ENCODE data around the gene HAT1. TPM values are rescaled to one million over a fixed set of nuclear protein-coding genes. Genes with fewer than 3 reads are reported as not detected.

HAT1 gene
- polyA plus RNA-seq, 3 donors: 16.9 to 63.3 (median 62.8) TPM

DNA sequence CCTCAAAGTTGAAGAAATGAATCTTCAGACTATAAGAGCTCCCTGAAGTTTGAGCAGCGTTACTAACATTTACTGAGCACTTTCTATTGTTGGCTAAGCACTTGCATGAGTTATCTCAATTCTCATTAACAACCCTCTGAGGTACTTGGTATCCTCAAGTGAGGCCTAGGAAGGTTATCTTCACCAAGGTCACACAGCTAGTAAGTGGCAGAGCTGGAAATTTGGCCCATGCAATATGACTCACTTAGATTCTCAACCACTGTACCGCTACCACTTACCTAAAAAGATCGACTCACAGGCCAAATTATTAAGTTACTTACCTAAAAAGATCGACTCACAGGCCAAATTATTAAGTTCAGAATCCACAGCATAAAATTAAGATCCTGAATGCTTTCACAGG lies 68.8 kb downstream of the HAT1 start:
- Mint-ChIP-seq H3K27ac (no peak overlapping the region), H3K4me1 (no peaks in the 10 kb centered on the region), H3K36me3 (peaks cover 0 to 4% of the 10 kb centered on the region in 2 donors), H3K9me3 (no peaks in the 10 kb centered on the region), H3K27me3 (ENCODE audit: low read depth in 3 of 3) (peaks cover 3 to 5% (median 5%) of the 10 kb centered on the region in 3 donors), H3K4me3 (no peak overlapping the region)
- Histone ChIP-seq H3K27me3 (ENCODE audit: control insufficient read depth in 2 of 2, insufficient read depth in 2 of 2, low read length in 2 of 2) (no peaks in the 10 kb centered on the region), H2AFZ (ENCODE audit: insufficient read depth, low read depth, low read length, poor library complexity, severe bottlenecking) (no peak overlapping the region), H3K4me2 (replicated peaks; ENCODE audit: extremely low read depth, low read length, poor library complexity, severe bottlenecking) (no peak overlapping the region), H3K79me2 (ENCODE audit: insufficient read depth, low read length) (no peaks in the 10 kb centered on the region), H3K9me3 (replicated peaks in 1 of 2; ENCODE audit: control insufficient read depth in 1 of 2, insufficient read depth in 1 of 2, low read length in 2 of 2) (no peaks in the 10 kb centered on the region), H4K20me1 (ENCODE audit: insufficient read depth, low read length) (no peaks in the 10 kb centered on the region), H3K27ac (ENCODE audit: low read depth in 1 of 2, low read length in 2 of 2) (no peak overlapping the region), H3K9ac (ENCODE audit: insufficient read depth, low read length, poor library complexity, severe bottlenecking) (no peak overlapping the region), H3K4me3 (replicated peaks in 1 of 3; ENCODE audit: low read depth in 2 of 3, low read length in 3 of 3) (no peak overlapping the region), H3K36me3 (replicated peaks in 1 of 2; ENCODE audit: control insufficient read depth in 1 of 2, insufficient read depth in 2 of 2, low read length in 2 of 2) (peaks cover 0 to 1% of the 10 kb centered on the region in 2 donors), H3K4me1 (ENCODE audit: control insufficient read depth in 1 of 2, insufficient read depth in 2 of 2, low read length in 2 of 2) (no peaks in the 10 kb centered on the region)
- intact Hi-C loops (cut with micrococcal nuclease): no loop called here
- no CpG with 5 or more reads among the region's 4 CpGs for WGBS (ENCODE audit: insufficient coverage)
- TF ChIP-seq, protein P1, sequence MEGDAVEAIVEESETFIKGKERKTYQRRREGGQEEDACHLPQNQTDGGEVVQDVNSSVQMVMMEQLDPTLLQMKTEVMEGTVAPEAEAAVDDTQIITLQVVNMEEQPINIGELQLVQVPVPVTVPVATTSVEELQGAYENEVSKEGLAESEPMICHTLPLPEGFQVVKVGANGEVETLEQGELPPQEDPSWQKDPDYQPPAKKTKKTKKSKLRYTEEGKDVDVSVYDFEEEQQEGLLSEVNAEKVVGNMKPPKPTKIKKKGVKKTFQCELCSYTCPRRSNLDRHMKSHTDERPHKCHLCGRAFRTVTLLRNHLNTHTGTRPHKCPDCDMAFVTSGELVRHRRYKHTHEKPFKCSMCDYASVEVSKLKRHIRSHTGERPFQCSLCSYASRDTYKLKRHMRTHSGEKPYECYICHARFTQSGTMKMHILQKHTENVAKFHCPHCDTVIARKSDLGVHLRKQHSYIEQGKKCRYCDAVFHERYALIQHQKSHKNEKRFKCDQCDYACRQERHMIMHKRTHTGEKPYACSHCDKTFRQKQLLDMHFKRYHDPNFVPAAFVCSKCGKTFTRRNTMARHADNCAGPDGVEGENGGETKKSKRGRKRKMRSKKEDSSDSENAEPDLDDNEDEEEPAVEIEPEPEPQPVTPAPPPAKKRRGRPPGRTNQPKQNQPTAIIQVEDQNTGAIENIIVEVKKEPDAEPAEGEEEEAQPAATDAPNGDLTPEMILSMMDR (IDR thresholded peaks at IDR 0.05): no peak
- no peak for DNase-seq

DNA sequence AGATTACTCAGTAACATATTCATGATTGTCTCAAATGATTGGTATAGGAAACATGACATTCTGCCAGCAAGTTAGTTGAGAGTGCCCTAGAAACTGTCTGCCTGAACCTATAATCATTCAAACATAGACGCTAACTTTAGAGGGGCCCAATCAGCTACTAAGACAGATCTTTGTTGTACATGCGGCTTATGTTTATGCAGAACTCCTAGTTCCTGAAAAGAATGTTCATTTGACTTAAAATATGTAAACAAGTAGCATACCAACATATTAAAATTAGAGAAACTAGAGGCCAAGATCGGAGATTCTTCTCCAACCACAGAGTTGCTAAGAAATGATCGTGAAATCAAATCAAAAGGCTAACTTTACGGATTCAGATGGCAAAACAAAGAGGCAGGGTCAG lies 73.3 kb downstream of the HAT1 start:
- Histone ChIP-seq H3K9ac (ENCODE audit: insufficient read depth, low read length, poor library complexity, severe bottlenecking) (no peak overlapping the region), H3K9me3 (replicated peaks in 1 of 2; ENCODE audit: control insufficient read depth in 1 of 2, insufficient read depth in 1 of 2, low read length in 2 of 2) (no peaks in the 10 kb centered on the region), H3K4me2 (replicated peaks; ENCODE audit: extremely low read depth, low read length, poor library complexity, severe bottlenecking) (no peak overlapping the region), H3K4me1 (ENCODE audit: control insufficient read depth in 1 of 2, insufficient read depth in 2 of 2, low read length in 2 of 2) (peaks cover 10 to 14% of the 10 kb centered on the region in 2 donors), H3K27ac (ENCODE audit: low read depth in 1 of 2, low read length in 2 of 2) (no peak overlapping the region), H2AFZ (ENCODE audit: insufficient read depth, low read depth, low read length, poor library complexity, severe bottlenecking) (no peak overlapping the region), H3K36me3 (replicated peaks in 1 of 2; ENCODE audit: control insufficient read depth in 1 of 2, insufficient read depth in 2 of 2, low read length in 2 of 2) (no peaks in the 10 kb centered on the region), H3K27me3 (ENCODE audit: control insufficient read depth in 2 of 2, insufficient read depth in 2 of 2, low read length in 2 of 2) (peaks cover 0 to 4% of the 10 kb centered on the region in 2 donors), H3K79me2 (ENCODE audit: insufficient read depth, low read length) (no peaks in the 10 kb centered on the region), H3K4me3 (replicated peaks in 1 of 3; ENCODE audit: low read depth in 2 of 3, low read length in 3 of 3) (no peak overlapping the region), H4K20me1 (ENCODE audit: insufficient read depth, low read length) (no peaks in the 10 kb centered on the region)
- H3K27ac Mint-ChIP-seq: no peak overlapping the region
- peaks cover 13 to 16% (median 14%) of the 10 kb centered on the region in 3 donors for H3K27me3 Mint-ChIP-seq (ENCODE audit: low read depth in 3 of 3)
- no peaks in the 10 kb centered on the region for H3K9me3 Mint-ChIP-seq
- DNase-seq: no peak
- H3K4me1 Mint-ChIP-seq: peaks cover 13% of the 10 kb centered on the region
- no peaks in the 10 kb centered on the region for H3K36me3 Mint-ChIP-seq
- no peak overlapping the region for H3K4me3 Mint-ChIP-seq
- TF ChIP-seq, protein P1 (IDR thresholded peaks at IDR 0.05): no peak
- 90% methylated on average over 2 of the region's 5 CpGs for WGBS (ENCODE audit: insufficient coverage)
- intact Hi-C loops (cut with micrococcal nuclease): no loop called here

All from CD14-positive monocyte (primary cell).